GM23338 (cell line): Measurements from ENCODE around the gene ZBTB46.

ENCODE experiments used
- CREB1 ChIP-seq: fragments of 250-450 bp; sonication (Bioruptor Pico); IDR thresholded peaks from 2 replicates; pipeline ENCODE4 v1.5.0; 2020; ENCODE audit warnings: low read depth, mild to moderate bottlenecking, moderate library complexity
- EZH2 ChIP-seq: fragments of 200-600 bp; sonication (generic); IDR thresholded peaks from one replicate; pipeline ENCODE4 v1.8.0; 2017; ENCODE audit warnings: antibody characterized with exemption, mild to moderate bottlenecking, low read depth; ENCODE audit not compliant: unreplicated experiment
- EZH2phosphoT487 ChIP-seq: fragments of 200-600 bp; sonication (generic); IDR thresholded peaks from one replicate; pipeline ENCODE4 v1.8.1; 2018; ENCODE audit warnings: antibody characterized with exemption; ENCODE audit not compliant: unreplicated experiment
- JUNB ChIP-seq: IDR thresholded peaks from one replicate; pipeline ENCODE4 v1.6.1; 2016; ENCODE audit warnings: antibody characterized with exemption; ENCODE audit not compliant: unreplicated experiment
- NANOG ChIP-seq: IDR thresholded peaks from 2 replicates; pipeline ENCODE4 v1.6.1; 2016; ENCODE audit warnings: antibody characterized with exemption, borderline replicate concordance
- POLR2AphosphoS5 ChIP-seq: IDR thresholded peaks from 2 replicates; pipeline ENCODE4 v1.6.1; 2016; ENCODE audit warnings: antibody characterized with exemption, low read depth
- STAT1 ChIP-seq: IDR thresholded peaks from one replicate; pipeline ENCODE4 v1.6.1; 2016; ENCODE audit warnings: antibody characterized with exemption; ENCODE audit not compliant: unreplicated experiment
- ZNF114 ChIP-seq: fragments of 250-450 bp; sonication (Bioruptor Pico); IDR thresholded peaks from 2 replicates; pipeline ENCODE4 v1.5.0; 2020; ENCODE audit warnings: mild to moderate bottlenecking, moderate library complexity
- ZNF331 ChIP-seq: fragments of 250-450 bp; sonication (Bioruptor Pico); IDR thresholded peaks from 2 replicates; pipeline ENCODE4 v1.5.0; 2020; ENCODE audit warnings: low read depth, mild to moderate bottlenecking, moderate library complexity
- TF ChIP-seq, protein P1 (sequence below), 2 experiments: fragments of 200-600 bp in 1 of 2; sonication (generic) in 1 of 2; conservative IDR thresholded peaks; 2 replicates each; pipeline versions ENCODE4 v1.5.1 to v1.6.1; 2016 to 2017; ENCODE audit warnings: antibody characterized with exemption in 2 of 2, low read depth in 2 of 2, mild to moderate bottlenecking in 2 of 2, moderate library complexity in 1 of 2
- TF ChIP-seq, protein P2 (sequence below): IDR thresholded peaks from one replicate; pipeline ENCODE4 v1.6.1; 2018; ENCODE audit warnings: antibody characterized with exemption; ENCODE audit not compliant: unreplicated experiment
- TF ChIP-seq, protein P3 (sequence below): IDR thresholded peaks from 2 replicates; pipeline ENCODE4 v1.6.1; 2016; ENCODE audit warnings: antibody characterized with exemption

DNA sequence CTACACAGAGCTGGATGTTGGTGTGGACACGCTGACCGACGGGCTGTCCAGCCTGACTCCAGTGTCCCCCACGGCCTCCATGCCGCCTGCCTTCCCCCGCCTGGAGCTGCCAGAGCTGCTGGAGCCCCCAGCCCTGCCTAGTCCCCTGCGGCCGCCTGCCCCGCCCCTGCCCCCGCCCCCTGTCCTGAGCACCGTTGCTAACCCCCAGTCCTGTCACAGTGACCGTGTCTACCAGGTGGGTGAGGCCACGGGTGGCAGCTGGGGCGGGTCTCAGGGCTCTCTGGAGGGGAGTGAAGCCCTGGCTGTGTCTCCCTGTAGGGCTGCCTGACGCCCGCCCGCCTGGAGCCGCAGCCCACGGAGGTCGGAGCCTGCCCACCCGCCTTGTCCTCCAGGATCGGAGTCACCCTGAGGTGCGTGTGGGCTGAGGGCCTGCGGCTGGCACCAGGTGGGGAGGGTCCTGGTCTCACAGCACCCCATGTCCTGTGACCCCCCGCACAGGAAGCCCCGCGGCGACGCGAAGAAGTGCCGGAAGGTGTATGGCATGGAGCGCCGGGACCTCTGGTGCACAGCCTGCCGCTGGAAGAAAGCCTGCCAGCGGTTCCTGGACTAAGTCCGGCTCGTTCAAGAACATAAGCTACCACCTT, 88.6 kb downstream of the ZBTB46 start:
- no peak for TF ChIP-seq EZH2phosphoT487
- TF ChIP-seq, protein P1, sequence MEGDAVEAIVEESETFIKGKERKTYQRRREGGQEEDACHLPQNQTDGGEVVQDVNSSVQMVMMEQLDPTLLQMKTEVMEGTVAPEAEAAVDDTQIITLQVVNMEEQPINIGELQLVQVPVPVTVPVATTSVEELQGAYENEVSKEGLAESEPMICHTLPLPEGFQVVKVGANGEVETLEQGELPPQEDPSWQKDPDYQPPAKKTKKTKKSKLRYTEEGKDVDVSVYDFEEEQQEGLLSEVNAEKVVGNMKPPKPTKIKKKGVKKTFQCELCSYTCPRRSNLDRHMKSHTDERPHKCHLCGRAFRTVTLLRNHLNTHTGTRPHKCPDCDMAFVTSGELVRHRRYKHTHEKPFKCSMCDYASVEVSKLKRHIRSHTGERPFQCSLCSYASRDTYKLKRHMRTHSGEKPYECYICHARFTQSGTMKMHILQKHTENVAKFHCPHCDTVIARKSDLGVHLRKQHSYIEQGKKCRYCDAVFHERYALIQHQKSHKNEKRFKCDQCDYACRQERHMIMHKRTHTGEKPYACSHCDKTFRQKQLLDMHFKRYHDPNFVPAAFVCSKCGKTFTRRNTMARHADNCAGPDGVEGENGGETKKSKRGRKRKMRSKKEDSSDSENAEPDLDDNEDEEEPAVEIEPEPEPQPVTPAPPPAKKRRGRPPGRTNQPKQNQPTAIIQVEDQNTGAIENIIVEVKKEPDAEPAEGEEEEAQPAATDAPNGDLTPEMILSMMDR (conservative IDR thresholded peaks at IDR 0.05; ENCODE audit: low read depth in 2 of 2) = no peak
- TF ChIP-seq EZH2 = no peak
- TF ChIP-seq, protein P2, sequence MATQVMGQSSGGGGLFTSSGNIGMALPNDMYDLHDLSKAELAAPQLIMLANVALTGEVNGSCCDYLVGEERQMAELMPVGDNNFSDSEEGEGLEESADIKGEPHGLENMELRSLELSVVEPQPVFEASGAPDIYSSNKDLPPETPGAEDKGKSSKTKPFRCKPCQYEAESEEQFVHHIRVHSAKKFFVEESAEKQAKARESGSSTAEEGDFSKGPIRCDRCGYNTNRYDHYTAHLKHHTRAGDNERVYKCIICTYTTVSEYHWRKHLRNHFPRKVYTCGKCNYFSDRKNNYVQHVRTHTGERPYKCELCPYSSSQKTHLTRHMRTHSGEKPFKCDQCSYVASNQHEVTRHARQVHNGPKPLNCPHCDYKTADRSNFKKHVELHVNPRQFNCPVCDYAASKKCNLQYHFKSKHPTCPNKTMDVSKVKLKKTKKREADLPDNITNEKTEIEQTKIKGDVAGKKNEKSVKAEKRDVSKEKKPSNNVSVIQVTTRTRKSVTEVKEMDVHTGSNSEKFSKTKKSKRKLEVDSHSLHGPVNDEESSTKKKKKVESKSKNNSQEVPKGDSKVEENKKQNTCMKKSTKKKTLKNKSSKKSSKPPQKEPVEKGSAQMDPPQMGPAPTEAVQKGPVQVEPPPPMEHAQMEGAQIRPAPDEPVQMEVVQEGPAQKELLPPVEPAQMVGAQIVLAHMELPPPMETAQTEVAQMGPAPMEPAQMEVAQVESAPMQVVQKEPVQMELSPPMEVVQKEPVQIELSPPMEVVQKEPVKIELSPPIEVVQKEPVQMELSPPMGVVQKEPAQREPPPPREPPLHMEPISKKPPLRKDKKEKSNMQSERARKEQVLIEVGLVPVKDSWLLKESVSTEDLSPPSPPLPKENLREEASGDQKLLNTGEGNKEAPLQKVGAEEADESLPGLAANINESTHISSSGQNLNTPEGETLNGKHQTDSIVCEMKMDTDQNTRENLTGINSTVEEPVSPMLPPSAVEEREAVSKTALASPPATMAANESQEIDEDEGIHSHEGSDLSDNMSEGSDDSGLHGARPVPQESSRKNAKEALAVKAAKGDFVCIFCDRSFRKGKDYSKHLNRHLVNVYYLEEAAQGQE = no peak
- TF ChIP-seq POLR2AphosphoS5 = no peak
- no peak for TF ChIP-seq JUNB
- no peak for TF ChIP-seq CREB1 (CRISPR knock-in tag)
- no peak for TF ChIP-seq ZNF114
- TF ChIP-seq STAT1 = no peak
- TF ChIP-seq, protein P3, sequence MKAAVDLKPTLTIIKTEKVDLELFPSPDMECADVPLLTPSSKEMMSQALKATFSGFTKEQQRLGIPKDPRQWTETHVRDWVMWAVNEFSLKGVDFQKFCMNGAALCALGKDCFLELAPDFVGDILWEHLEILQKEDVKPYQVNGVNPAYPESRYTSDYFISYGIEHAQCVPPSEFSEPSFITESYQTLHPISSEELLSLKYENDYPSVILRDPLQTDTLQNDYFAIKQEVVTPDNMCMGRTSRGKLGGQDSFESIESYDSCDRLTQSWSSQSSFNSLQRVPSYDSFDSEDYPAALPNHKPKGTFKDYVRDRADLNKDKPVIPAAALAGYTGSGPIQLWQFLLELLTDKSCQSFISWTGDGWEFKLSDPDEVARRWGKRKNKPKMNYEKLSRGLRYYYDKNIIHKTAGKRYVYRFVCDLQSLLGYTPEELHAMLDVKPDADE = no peak
- TF ChIP-seq ZNF331 (CRISPR knock-in tag) = no peak
- TF ChIP-seq NANOG = no peak
